Subcutaneous adipose tissue (tissue), 4 donors: ENCODE results near the gene FBXW4. TPM values are rescaled to one million over a fixed set of nuclear protein-coding genes. Genes with fewer than 3 reads are reported as not detected.

Source experiments
- CTCF ChIP-seq: fragments of 450-650 bp; IDR thresholded peaks from one replicate; pipeline ENCODE4 v1.5.1; 2016; ENCODE audit warnings: low read depth, mild to moderate bottlenecking, control low read depth, antibody characterized with exemption, moderate library complexity
- total RNA-seq, 4 donors: library from RNA; depleted of rRNA; stranded (reverse); fragments of >200 nt; gene quantifications; one replicate each; pipeline ENCODE4 v1.1.0, GENCODE V29; 2016

FBXW4 gene
- total RNA-seq, 4 donors from 2014 or later = 41.7 to 88.0 (median 57.7) TPM

- TF ChIP-seq CTCF = no peak
Measured at GRCh38 chr10:101573885-101574753, 120.9 kb downstream of the FBXW4 start.

GRCh38 chr10:101572785-101573184, 122.2 kb downstream of the FBXW4 start:
- TF ChIP-seq CTCF = no peak

- TF ChIP-seq CTCF = no peak
Measured at GRCh38 chr10:101572126-101572525, 122.8 kb downstream of the FBXW4 start.

GRCh38 chr10:101571271-101571925, 123.6 kb downstream of the FBXW4 start:
- no peak for TF ChIP-seq CTCF

- no peak for TF ChIP-seq CTCF
Measured at GRCh38 chr10:101570428-101571270, 124.3 kb downstream of the FBXW4 start.

GRCh38 chr10:101569622-101570427, 125.1 kb downstream of the FBXW4 start:
- TF ChIP-seq CTCF = no peak
